ENCODE measurements around the gene ADRA2C.

Gene ADRA2C

DNA sequence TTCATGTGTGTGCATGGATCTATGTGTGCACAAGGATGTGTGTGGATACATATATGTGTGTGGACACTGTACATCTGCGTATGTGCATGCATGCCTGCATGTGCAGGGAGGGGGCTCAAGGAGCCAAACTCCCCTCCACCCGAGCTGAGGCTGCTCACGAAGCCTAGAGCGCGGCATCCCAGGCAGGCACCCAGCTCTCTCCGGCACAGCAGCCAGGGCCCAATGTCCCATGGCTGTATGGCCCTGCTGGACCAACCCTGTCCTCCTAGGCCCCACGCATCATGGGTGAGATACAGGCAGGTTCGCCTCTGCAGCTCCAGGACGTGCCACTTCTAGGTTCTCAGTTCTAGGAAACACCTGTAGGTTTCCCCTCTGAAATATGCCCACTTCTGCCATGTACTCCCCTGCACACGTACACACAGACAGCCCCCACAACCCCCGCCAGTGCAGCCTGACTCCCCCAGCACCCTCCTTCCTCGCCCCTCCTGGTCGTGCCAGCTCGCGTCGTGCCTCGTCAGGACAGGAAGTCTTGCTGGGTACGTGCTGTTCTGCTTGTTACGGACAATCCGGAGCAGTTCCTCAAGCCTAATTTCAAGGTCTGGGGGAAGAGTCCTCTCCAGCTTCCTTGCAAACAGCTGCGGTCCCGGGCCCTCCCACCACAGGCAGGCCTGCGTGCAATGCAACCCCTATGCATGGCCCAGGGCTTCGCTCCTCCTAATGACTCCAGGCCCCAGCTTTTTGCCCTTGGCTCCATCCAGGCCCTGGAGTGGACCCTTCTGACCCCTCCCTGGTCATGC is 3.2 kb upstream of the ADRA2C start:
- DNase-seq: no peak

DNA sequence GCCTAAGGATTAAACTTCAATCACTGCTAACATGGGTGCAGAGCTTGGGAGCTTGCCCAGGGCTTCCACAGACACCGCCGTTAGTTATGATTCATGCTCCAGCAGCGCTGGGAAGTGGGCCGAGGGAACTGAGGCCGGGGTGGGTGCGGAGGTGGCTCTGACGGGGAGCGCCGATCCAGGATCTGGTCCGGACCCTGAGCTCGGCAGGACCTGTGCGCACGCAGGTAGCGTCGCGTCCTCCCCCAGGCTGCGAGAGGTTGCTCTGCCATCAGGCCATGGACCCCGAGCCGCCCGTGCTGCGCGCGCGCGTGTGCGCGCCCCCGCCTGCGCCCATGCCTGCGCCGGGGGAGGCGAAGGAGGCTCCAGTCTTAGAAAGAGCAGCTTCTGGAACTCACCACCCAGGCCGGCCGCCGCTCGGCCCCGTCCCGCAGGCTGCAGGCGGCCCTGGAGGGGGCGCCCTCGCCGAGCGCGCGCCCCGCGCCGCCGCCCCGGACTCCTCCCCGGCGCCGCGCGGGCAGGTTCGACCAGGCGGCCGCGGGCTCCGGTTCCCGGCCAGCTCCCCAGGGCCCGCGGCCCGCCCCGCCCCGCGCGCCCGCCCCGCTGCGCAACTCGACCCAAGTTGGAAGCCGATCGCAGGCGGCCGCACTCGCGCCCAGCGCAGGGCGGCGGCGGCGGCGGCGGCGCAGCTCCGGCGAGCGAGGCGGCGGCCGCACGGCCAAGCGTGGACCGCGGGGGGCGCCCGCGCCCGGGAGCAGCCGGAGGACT is 732 bp upstream of the ADRA2C start:
- DNase-seq: peak in 2 of 3 donors; percentile 17 to 58

DNA sequence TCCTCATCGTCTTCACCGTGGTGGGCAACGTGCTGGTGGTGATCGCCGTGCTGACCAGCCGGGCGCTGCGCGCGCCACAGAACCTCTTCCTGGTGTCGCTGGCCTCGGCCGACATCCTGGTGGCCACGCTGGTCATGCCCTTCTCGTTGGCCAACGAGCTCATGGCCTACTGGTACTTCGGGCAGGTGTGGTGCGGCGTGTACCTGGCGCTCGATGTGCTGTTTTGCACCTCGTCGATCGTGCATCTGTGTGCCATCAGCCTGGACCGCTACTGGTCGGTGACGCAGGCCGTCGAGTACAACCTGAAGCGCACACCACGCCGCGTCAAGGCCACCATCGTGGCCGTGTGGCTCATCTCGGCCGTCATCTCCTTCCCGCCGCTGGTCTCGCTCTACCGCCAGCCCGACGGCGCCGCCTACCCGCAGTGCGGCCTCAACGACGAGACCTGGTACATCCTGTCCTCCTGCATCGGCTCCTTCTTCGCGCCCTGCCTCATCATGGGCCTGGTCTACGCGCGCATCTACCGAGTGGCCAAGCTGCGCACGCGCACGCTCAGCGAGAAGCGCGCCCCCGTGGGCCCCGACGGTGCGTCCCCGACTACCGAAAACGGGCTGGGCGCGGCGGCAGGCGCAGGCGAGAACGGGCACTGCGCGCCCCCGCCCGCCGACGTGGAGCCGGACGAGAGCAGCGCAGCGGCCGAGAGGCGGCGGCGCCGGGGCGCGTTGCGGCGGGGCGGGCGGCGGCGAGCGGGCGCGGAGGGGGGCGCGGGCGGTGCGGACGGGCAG is 792 bp downstream of the ADRA2C start:
- no peak for DNase-seq

DNA sequence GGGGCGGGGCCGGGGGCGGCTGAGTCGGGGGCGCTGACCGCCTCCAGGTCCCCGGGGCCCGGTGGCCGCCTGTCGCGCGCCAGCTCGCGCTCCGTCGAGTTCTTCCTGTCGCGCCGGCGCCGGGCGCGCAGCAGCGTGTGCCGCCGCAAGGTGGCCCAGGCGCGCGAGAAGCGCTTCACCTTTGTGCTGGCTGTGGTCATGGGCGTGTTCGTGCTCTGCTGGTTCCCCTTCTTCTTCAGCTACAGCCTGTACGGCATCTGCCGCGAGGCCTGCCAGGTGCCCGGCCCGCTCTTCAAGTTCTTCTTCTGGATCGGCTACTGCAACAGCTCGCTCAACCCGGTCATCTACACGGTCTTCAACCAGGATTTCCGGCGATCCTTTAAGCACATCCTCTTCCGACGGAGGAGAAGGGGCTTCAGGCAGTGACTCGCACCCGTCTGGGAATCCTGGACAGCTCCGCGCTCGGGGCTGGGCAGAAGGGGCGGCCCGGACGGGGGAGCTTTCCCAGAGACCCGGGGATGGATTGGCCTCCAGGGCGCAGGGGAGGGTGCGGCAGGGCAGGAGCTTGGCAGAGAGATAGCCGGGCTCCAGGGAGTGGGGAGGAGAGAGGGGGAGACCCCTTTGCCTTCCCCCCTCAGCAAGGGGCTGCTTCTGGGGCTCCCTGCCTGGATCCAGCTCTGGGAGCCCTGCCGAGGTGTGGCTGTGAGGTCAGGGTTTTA is 1.5 kb downstream of the ADRA2C start:
- DNase-seq: peak in 1 of 3 donors; percentile 19

DNA sequence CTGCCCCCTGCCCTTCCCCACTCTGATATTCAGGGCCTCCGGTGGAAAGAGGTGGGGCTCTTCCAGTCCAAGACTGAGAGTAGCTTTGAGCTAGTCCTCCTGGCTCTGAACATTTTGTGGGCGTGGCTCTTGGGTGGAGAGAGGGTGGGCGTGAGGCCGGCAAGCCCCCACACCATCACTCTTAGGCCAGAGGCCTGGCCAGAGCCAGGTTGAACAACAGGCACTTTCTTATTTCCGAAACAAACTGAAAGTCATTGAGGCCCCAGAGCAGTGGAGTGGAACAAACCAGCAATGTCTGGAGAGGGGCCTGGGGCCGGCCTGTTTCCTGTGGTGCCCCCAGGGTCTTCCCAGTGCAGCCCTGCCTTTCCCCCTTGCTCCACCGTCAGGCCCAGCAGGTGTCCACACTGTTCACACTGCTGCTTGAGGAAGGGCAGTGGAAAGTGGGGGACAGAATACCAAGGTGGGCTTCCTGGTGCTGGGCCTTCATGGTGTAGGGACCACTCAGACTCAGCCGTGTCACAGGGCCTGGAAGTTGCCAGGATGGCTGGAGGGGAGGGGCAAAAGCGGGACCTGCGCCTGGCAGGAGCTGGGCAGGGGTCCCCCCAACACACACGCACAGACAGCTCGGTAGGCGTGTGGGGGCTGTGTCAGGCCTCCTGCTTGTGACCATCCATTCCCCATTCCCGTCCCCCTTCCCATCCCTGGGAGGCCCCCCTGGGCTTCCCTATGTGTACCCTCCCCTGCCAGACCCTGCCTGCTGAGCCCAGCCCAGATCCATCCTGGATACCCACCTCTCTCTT is 2.9 kb downstream of the ADRA2C start:
- no peak for DNase-seq

DNA sequence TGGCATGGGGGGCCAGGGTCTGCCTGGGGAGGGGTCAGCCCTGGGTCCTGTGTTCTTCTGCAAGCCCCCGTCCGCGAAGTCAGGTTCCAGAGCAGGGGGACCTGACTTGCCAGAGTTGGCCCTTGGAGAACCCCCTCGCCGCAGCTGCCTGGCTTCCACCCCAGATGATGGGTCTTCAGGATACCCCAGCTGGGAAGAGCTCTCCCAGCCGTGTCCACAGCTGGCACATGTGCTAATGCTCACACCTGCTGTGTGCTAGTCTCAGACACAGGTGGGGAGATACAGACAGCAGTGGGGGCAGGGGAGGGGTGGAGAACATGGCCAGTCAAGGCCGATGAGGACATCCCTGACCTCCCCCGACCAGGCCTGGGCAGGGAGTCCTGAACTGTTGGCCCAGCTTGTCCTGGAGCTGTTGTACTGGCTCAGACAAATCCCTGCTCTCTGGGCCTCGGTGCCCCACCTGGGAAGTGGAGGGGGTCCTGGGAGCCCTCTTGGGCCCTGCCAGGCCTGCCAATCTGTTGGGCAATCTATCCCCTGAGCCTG is 3.5 kb downstream of the ADRA2C start:
- no peak for DNase-seq

DNA sequence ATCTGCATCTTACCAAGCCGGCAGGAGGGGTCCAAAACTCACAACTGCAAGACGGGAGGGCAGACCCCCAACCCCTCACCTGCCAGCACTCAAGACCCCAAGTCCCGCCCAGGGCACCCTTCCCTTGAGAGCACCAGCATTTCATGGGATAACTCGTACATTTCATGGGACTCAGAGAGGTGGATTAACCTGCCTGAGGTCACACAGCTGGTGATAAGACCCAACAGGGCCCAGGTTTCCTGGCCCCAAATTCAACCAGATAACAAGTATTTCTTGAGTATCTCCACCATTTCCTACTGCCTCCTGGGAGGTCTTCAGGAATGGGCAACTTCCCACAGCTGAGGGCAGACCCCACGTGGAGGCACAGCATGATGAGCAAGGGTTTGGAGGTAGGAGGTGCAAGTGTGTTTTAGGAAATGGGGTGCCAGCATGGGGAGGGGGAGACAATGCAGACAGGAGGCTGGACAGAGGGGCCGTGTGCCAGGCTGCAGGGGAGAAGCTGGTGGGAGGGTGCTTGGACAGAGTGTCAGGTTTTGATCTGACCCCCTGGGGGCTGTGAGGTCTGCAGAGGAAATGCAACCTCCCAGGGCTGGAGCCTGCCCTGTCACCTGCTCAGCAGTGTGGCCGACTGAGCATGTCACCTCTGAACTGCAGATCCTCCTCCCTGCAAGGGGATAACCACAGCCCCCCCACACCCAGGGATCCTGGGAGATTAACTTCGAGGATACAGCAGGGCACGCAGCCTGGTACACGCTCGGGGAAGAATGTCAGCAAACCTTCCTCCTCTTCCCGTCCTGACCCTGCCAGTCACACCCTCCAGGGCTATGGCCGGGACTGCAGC is 4.4 kb downstream of the ADRA2C start:
- no peak for DNase-seq

DNA sequence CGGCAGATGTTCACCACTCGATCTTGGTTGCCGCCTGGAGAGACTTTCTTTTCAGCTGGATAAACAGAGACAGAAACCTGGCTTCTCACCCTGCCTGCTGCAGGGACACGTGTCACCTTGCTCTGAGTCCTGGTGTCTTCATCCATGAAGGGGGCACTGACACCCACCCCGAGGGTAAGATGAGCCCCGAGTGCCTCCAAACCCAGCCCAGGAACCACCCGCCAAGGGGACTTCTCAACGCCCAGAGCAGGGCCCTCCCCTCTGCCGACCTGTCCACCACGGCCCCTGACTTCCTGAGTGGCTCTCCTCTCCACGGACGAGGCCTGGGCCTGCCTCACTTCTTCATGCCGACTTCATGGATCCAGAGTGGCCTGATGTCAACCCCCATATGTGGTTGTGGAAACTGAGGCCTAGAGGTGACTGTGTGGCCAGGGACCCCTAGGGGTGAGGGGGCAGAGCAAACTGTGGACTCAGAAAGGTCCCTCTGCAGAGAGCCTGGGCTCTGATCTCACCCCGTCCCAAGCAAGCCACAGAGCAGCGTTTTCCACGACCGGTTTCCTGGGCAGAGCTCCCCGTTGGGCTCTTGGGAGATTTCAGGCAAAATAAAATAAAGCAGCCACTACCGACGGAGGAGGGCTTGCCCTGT is 5.1 kb downstream of the ADRA2C start:
- DNase-seq: no peak

DNA sequence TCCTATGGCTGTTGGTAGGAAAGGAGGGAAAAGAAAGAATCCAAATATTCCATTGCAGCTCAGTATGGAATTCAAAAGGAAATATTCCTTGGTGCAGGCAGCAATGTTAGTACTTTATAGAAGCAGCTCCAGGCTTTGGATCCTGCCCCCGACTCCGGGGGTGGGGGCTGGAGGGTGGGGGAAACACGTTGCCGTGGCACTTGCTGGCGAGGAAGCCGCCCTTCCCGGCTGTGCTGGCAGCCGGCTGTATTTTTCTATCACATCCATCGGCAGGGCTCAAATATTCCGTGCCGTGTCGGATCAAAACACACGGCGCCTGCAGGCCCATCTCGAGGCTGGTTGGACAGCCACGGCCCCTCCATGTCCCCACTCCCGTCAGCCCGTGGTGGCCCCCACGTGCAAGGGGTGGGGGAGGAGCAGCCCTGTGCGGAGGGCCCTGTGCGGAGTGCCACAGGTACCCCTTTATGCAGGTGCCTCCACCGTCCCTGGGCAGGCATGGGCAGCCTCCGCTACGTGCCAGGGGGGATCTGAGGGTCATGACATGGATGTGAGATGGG is 5.8 kb downstream of the ADRA2C start:
- no peak for DNase-seq

DNA sequence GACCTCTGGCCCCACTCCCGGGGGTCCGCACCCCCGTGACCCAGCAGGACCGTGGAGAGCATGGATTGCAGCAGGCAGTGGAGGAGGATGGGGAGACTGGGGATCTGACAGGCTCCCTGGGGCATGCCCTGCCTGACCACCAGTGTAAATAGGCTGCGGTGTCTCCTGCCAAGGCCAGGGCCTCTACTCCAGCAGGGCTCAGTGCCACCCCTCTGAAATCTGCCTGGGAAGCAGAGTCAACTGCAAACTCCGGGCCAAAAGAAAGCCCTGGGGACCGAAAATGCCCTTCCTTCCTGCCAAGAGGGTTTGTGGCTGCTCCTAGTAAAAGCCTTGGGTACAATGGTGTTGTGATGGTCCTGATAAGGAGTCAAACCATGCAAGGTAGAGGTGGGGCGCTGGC is 6.4 kb downstream of the ADRA2C start:
- DNase-seq: no peak

DNA sequence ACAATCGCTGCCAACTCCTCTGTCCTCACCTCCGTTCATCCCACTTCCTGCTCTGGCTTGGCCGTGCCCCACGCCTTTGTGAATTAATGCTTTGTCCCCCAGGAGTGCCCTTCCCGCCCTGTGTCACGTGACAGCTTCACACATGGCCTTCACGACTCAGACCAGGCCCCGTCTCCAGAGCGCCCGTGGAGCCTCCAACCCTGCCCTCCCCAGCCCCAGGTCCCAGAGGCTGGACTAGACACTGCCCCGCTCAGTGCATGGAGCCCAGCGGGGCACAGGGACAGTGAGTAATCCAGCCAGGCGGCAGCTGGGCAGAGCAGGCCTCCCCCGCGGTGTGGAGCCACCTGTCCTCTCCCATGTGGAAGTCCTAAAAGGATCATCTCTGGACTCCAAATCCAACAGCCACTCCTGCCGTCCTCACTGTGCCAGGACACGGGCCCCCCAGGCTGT is 7.4 kb downstream of the ADRA2C start:
- DNase-seq: no peak

DNA sequence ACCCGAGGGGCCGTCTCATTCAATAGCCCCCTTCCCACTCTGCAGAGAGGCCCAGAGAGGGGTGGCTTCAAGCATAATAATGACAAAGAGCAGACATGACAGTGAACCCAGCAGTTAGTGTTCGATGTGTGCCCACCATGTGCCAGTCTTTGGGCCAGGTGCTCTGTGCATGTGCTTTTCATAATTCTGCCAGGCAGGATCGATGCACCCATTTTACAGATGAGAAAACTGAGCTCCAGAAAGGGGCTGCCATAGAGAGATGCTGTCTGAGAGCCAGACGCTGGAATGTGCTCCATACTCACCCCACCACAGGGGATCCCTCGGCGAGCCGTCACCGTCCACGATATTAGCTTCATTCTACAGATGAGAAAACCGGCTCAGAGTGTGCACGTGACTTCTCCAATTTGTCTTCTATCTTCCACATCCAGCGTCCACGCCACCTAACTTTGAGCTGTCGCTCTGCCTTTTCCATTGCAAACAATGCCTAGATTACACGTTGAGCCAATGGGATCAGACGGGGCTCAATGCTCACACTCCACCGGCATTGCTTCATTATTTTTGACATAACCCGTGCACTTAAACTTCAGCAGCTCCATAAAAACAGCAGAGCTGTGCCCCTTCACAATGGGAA is 8.2 kb downstream of the ADRA2C start:
- DNase-seq: no peak

DNA sequence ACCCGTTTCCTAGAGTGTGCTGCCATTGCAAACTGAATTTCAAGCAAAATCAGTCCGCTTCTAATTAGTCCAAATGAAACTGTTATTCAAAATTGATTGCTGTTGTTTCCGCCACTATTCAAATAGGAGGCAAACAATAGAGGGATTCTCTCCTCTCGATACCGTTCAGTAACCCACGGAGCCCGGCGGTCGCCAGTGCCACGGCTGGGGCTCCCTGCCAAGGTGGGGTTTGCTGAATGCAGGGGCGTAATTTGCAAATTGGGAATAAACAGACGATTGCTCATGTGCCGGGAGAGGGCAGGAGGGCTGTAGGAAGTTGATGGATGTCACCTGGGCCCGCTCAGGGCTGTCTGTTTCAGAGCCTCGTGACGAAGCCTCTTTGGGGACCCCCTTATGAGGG is 8.8 kb downstream of the ADRA2C start:
- DNase-seq: no peak

DNA sequence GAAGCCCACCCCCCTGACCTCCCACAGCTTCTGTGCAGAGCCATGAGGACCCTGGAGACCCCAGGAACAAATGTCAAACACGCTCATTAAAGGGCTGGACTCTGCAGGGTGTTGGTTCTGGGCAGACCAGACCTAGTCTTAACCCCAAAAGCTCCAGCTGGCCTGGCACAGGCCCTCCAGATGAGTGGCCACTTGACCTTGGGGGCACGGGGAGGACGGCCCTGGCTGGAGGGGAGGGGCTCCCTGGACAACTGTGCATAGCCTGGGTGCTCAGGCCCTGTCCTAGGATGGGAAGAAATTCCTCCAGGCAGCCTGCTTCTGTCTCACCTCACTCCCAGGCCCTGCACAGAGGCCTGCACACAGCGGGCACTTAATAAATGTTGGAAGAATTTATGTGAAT is 9.4 kb downstream of the ADRA2C start:
- DNase-seq: no peak

DNA sequence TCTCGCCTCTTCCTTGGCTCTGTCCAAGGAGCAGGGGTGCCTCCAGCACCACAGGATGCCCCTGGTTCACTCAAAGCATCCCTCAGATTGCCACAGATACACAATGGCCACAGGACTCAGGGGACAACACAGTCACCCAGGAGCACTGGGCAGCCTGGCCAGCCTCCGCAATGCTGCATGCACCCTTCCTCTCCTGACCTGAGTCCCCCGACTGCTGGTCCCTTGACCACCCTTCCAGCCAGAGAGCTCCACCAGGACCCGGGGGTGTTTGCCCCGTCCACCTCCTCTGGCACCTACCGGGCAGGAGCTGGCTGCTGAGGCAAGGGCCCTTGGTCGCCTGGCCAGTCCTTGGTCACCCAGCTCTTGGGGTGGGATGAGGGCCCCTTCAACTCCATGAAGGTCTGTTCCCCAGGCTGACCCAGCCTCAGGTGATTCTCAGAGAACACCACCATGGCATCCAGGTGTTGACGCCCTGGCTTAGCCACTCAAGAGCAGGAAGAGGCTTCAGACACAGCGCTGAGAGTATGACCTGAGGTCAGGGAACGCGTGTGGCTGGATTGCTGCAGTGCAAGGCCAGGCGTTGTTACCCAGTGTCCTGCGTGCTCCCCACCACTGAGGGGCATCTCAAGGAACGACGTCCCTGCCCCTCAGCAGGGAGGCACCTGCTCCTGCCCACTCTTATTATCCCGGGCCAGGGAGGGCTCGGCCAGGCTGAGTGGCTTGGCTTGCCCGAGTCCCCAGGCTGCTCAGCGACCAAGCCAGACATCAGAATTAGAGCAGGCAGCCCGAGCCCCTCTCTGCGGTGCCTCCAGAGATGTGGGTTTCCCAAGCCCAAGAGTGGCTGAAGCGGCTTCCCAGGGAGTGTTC is 10.2 kb downstream of the ADRA2C start:
- DNase-seq: no peak

DNA sequence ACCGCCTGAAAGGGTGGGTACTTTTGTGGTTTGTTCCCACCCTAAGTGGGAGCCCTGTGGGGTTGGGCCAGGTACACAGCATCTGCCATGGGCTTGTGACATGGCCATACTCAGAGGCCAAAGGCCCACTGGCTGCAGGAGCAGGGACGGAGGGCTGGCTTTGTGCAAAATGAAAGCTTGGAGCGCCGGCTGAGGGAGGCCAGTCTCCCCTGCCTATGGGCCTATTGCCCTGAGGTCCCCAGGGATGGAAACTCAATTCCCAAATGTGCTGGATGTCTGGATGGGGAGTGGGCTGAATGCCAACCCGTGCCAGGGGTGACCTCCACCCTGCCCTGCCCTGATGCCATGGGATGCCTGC is 10.8 kb downstream of the ADRA2C start:
- no peak for DNase-seq

DNA sequence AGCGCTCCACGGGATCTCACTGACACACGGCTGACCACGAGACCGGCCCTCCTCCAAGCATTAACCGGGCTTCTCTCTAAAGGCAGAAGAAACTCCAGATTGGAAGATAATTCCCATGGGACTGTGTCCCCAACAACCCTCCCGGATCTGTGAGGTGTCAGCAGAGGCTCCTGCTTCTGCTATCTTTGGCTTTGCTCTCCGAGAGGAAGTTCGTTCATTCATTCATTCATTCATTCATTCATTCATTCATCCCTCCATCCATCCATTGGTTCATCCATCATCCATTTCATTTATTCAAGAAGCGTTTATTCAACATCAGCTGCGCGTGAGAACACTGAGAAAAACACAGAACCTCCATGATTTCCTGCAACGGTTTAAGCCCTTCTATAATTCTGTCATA is 11.5 kb downstream of the ADRA2C start:
- no peak for DNase-seq

DNA sequence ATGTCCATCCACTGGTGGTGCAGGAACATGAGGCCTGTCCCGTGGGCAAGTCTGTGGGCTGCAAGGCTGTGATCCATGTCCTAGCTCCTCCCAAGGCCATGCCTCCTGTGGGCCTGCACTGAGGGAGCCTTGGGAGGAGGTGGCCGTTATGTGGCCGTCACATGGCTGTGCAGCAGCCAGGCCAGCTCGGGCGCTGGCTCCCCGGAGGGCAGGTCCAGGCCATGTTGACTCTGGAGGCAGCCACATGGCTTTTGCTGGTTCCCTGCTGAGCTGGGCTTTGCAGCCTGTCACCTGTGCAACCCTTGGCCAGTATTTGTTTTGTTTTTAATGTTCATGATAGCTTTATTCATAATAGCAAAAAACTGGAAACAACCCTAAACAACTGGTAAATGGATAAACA is 13.3 kb downstream of the ADRA2C start:
- no peak for DNase-seq
